Dedifferentiated amniotic fluid mesenchymal stem cell (primary cell): ENCODE measurements around the gene SPAG6.

Source experiments
- DNase-seq: peaks from one replicate; pipeline ENCODE4 v3.0.0-alpha.2; 2016; ENCODE audit errors: extremely low spot score

The SPAG6 gene

DNA sequence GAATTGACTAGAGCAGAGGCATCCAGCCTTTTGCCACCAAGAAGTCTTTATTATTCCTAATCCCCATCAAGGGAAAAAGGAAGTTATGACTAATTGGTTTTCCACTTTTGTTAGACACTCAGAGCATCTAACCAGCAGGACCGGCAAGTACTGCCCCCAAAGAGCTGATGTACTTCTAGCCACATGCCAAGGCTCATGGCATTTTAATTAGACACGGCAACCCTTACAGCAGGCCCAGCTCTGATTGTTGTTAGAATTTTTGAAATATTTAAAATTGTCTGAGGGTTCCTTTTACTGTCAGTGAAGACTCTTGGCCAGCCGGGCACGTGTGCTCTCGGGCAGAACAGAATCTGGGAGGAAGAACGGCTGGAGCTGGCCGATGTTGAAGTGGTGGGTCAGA lies 114.8 kb downstream of the SPAG6 start:
- no peak for DNase-seq

DNA sequence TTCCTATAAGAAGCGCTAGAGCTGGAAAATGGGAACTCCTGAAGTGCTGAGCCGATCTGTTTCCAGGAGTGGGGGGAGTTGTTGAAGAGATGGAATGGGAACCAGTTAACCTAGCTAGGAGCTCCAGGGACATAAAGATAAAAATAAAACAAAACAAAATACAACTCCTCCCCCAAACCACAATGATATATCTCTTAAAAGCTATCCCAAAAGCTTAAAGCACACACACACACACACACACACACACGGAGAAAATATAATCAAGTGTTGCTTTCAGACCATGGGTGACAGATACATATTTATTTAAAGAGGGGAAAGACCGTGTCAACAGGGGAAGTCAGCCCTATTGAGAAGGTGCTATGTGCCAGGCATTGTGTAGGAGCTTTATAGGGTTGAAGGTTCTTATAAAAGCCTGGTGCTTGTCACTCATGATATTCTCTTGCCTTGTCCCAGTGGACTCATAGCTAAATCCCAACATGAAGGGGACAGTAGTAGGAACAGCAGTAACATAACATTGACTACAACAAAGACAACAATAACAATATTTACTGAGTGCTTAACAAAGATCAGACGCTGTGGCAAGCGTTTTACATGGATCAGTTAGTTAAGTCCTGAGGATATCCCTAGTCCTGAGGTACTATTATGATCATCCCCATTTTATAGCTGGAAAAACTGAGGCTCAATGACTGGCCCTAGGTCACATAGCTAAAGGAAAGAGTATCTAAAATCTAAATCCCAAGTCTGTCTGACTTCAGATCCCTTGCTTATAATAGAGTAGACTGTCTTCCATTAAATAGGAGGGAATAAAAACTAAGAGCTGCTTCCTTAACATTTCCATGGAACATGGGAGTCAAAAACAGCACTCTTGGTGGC lies 115.5 kb downstream of the SPAG6 start:
- no peak for DNase-seq

- no peak for DNase-seq
Observed at GRCh38 chr10:22461891-22462290, 116.6 kb downstream of the SPAG6 start.

DNA sequence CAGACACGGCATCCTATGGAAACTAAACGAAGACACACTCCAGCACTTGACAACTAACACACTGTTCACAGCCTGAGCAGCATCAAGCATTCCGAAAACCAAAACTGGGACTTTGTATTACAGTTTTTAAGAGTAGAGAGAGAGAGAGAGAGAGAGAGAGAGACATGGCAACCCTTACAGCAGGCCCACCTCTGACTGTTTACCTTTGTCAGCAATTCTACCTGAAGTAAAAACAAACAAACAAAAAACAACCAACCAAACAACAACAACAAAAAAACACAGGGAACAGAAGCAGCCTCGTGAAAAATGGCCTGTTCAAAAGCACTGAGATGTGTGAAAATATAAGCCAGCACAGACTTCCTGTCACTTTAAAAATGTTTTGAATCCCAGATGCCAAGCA lies 118.0 kb downstream of the SPAG6 start:
- DNase-seq, result no peak

DNA sequence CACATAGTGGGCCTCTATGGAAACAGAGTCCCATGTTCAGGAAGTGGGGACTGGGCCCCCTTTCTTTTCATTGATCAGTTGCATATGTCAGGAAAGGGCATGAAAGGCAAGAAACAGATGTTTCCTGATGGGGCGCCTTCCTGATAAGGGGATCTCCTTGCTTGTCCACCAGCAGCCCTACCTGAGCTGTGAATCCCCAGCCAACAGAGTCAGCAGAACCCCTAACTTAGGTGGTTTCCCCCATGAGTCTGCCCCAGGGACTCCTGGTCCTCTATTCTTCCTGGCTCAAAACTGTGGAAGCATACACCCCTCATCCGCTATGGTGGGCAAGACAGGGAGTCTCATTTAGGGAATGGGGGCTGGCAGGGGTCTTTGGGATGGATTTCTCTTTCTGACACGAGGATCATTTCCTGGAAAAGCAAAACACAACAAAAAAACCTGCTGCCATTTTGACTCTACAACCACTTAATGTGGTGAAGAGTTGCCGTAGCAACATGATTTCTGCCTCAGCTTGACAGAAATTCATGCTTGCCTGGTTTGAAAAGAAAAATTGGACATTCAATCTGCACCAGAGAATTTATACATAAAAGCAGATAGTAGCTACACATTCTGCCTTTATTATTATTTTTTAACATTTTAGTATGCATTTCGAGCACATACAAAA lies 119.8 kb downstream of the SPAG6 start:
- DNase-seq, result no peak

GRCh38 chr10:22466763-22467334 lies 121.6 kb downstream of the SPAG6 start:
- no peak for DNase-seq
